GM19452 (cell line): Measurements from ENCODE around the gene IQCK.
"Not testable (repeated sequence)": the region's sequence is repeated elsewhere in the genome, so short reads cannot be mapped to it uniquely, and the experiment has no call there.

Source experiments
- ATAC-seq: cut with Tn5 transposase; IDR thresholded peaks from one replicate; pipeline ENCODE4 v1.9.1; 2021; ENCODE audit not compliant: unreplicated experiment

The IQCK gene

DNA sequence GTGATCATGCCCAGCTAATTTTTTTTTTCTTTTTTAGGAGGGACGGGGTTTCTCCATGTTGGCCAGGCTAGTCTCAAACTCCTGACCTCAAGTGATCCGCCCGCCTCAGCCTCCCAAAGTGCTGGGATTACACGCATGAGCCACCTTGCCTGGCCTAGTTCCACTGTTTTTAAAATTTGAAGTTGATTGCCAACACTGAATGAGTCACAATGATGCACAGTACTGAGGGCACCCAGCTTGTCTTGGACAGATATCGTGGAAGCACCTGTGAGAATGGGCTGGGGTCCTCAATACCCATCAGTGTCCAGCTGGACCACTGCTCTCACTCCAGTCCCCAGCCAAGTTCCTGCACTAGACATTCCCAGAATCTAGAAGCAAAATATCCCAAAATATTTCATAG is 2.5 kb upstream of the IQCK start:
- ATAC-seq = no peak

DNA sequence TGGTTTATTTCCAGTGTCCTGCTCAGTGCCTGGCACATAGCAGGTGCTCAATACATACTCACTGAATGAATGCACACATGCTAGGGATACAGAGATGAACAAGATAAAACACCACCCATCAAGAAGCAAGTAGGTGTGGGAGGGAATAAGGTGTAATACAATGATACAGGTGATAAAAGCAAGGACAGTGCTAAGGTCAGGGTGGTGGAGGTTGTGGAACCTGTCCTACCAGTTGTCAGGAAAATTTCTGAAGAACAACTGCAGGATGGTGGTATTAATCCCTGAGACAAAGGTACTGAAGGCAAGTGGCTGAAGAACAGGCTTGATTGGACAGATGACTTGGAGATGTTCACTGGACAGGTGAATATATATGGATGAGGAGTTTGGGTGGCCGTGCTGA is 1.9 kb upstream of the IQCK start:
- no peak for ATAC-seq

- ATAC-seq = not testable (repeated sequence)
Observed at GRCh38 chr16:19716728-19717127, 1.3 kb upstream of the IQCK start.

- no peak for ATAC-seq
Observed at GRCh38 chr16:19717314-19717713, 757 bp upstream of the IQCK start.

- no peak for ATAC-seq
Observed at GRCh38 chr16:19718624-19718965, 524 bp downstream of the IQCK start.

DNA sequence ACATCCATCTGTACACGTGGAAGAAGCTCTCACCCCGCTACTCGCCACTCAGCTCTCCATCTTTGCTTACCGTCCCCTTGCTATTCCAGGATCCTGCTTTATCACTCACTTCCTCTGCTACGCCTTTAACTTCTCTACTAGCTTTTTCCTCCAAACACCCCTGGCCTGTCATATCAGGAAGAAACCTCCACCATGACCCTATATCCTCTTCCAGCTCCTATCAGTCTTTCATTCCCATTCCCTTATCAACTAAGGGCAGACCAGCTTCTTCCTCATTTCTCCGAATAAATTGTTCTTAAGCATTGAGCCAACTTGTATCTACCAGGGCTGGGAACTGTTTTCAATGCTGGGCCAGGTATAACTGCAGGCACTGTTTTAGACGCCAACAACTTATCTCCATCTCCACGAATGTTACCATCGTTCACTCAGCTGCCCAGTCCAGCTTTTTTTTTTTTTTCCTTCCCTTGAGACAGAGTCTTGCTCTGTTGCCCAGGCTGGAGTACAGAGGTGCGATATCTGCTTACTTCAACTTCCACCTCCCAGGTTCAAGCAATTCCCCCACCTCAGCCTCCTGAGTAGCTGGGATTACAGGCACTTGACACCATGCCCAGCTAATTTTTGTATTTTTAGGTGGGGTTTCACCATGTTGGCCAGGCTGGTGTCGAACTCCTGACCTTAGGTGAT is 4.3 kb downstream of the IQCK start:
- ATAC-seq = no peak

- ATAC-seq = no peak
Observed at GRCh38 chr16:19722981-19723380, 4.9 kb downstream of the IQCK start.

- ATAC-seq = no peak
Observed at GRCh38 chr16:19728636-19728965, 10.5 kb downstream of the IQCK start.

DNA sequence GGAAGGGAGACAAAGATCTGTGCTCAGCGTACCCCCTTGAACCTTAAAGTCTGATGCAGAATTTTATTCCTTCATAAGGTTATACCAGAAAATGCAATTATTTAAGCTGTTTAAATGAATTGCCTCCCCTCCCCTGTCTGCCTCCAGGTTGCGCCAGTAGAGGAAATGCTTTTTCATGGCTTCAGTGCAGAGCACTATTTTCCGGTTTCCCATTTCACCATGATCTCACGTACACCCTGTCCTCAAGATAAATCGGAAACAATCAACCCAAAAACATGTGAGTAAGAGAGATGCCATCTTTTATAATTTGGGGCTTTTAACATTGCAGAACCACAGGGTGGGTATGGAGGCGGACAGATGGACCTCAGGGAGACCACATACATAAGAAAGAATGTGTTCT is 15.5 kb downstream of the IQCK start:
- no peak for ATAC-seq

DNA sequence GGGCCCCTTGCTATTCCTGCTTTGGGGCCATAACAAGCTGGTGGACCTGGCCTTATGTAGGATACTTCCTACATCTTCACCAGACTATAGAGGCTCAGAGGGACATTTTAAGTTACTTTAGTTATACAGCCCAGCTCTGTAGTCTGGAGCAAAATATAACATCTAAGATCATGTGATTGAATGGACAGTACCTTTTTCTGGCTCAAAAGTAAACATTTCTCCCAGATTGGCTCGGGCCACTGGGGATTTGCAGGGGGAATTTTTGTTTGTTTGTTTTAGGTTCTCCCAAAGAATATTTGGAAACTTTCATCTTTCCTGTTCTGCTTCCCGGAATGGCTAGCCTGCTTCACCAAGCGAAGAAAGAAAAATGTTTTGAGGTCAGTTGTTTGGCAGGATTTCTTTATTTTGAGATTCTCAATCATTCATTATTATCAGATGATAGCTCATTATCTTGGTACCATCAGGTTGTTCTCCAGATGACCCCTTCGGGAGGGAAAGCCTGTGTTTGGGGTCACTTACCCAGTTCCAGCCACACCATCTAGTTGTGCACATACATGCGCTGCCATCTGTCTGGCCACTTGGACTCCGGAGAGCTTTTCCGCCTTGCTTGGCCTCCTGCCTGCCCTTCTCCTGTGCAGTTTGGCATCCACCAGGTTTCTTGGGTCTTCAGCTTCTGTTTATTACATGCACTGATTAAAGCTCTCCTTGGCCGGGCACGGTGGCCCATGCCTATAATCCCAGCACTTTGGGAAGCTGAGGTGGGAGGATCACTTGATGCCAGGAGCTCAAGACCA is 17.2 kb downstream of the IQCK start:
- no peak for ATAC-seq

GRCh38 chr16:19737306-19738038 is 19.4 kb downstream of the IQCK start:
- no peak for ATAC-seq

DNA sequence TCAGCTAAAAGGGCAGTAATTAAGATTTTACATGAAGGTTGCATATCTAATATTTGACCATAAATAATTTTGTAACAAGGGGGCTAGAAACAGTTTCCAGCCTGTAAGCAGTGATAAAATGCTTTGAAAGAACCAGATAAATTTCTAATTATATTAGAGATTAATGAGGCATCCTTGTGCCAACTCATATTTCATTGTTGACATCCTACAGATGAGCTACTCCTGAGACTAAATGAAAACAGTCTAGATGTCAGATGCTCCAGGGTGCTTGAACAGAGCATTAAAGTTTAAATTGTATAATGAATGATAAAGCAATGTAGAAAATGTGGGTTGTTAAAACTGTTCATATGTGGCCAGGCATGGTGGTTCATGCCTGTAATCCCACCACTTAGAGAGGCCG is 23.3 kb downstream of the IQCK start:
- ATAC-seq = no peak

DNA sequence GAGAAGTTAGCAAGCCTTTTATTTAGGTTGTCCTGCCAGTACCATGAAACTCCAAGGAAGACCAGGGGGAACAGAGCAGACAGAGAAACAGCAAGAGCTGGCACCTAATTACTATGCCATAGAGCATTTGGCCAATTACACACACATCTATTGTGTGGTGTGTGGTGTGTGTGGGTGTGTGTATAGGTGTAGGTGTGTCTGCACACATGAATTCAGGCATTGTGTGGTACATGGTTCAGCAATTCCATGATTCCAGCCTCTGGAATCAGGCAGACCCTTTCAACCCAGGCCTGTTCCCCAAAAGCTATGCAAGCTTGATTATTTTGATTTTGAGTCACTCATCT is 25.7 kb downstream of the IQCK start:
- ATAC-seq = no peak

DNA sequence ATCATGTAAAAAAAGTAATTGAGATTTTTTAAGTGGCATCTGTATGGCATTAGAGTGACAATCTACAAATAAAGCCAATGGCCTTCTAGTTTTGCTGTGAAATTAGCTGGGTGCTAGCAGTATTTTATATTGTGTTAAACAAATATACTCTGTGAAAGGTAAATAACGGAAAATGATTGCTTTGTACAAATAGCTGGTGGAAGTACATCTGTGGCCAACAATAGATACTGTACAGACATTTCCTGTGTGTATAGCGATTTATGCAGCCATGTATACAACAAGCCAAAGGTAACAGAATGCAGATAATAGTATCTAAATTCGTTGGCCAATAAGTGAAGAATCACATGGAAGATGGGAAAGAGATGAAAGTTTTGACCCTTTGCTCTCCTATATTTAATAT is 26.6 kb downstream of the IQCK start:
- ATAC-seq = no peak

DNA sequence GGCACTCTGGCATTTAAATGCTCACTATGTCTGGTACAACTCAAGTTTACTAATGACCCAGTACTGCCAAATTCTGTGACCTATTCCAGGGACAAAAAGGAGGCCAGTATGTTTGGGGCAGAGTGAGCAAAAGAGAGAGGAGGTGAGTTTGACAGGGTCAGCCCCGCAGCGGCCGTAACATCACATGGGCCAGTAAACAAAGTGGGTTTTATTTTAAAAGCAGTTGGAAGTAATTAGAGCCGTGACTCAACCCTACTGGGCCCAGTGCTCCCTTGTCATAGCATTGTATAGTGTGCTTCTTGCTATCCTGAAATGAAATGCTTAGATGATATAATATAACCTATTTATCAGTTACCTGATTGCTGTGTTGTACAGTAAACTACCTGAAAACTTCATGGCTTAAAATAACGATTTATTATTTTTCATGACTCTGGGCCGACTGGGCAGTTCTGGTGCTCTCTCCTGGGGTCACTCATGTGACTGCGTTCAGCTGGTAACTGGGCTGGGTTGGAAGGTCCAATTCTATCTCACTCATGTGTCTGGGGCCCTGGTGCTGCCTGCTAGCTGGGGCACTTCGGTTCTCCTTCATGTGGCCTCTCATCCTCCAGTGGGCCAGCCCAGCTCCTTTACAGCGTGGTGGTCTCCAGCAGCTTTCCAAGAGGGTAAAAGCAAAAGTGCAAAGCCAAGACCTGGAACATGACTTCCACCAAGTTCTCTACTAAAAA is 27.4 kb downstream of the IQCK start:
- no peak for ATAC-seq

GRCh38 chr16:19746561-19746960 is 28.5 kb downstream of the IQCK start:
- no peak for ATAC-seq

- ATAC-seq = no peak
Observed at GRCh38 chr16:19748389-19749168, 30.5 kb downstream of the IQCK start.

- no peak for ATAC-seq
Observed at GRCh38 chr16:19749571-19750080, 31.6 kb downstream of the IQCK start.

- ATAC-seq = no peak
Observed at GRCh38 chr16:19751478-19752385, 33.7 kb downstream of the IQCK start.
